Endodermal cell (in vitro differentiated cells): Measurements from ENCODE around the gene ETFDH. TPM values are rescaled to one million over a fixed set of nuclear protein-coding genes. Genes with fewer than 3 reads are reported as not detected.

Experiments used
- DNase-seq: peaks from one replicate; pipeline ENCODE4 v3.0.0-alpha.2; 2017
- H3K27ac ChIP-seq: 2 replicates; pipeline ENCODE4 v1.5.1; 2013; ENCODE audit warnings: mild to moderate bottlenecking, low read depth, low read length, moderate library complexity
- H3K27me3 ChIP-seq: 2 replicates; pipeline ENCODE4 v1.6.1; 2013; ENCODE audit warnings: mild to moderate bottlenecking, low read length, moderate library complexity; ENCODE audit not compliant: insufficient read depth, control insufficient read depth, poor library complexity, severe bottlenecking
- H3K36me3 ChIP-seq: 2 replicates; pipeline ENCODE4 v1.7.0; 2013; ENCODE audit warnings: mild to moderate bottlenecking, low read length, moderate library complexity; ENCODE audit not compliant: control insufficient read depth, insufficient read depth
- H3K4me1 ChIP-seq: one replicate; pipeline ENCODE4 v1.7.0; 2013; ENCODE audit warnings: low read length; ENCODE audit not compliant: control insufficient read depth, insufficient read depth
- H3K4me3 ChIP-seq: 2 replicates; pipeline ENCODE4 v1.5.1; 2013; ENCODE audit warnings: mild to moderate bottlenecking, low read length, moderate library complexity
- H3K9ac ChIP-seq: 2 replicates; pipeline ENCODE4 v1.6.1; 2013; ENCODE audit warnings: mild to moderate bottlenecking, low read length, moderate library complexity; ENCODE audit not compliant: poor library complexity, severe bottlenecking; ENCODE audit errors: extremely low read depth
- H3K9me3 ChIP-seq: 2 replicates; pipeline ENCODE4 v1.6.1; 2013; ENCODE audit warnings: mild to moderate bottlenecking, low read length, moderate library complexity; ENCODE audit not compliant: control insufficient read depth
- H3K27ac Mint-ChIP-seq: 2 replicates; pipeline ENCODE4 v1.8.0; 2020; ENCODE audit warnings: mixed read lengths
- H3K27me3 Mint-ChIP-seq: 2 replicates; pipeline ENCODE4 v1.8.0; 2021; ENCODE audit warnings: mild to moderate bottlenecking, mixed read lengths; ENCODE audit not compliant: insufficient read depth
- H3K36me3 Mint-ChIP-seq: 2 replicates; pipeline ENCODE4 v1.8.0; 2020; ENCODE audit warnings: low read depth, mixed read lengths
- H3K4me1 Mint-ChIP-seq: 2 replicates; pipeline ENCODE4 v1.8.0; 2020; ENCODE audit warnings: mixed read lengths
- H3K4me3 Mint-ChIP-seq: 2 replicates; pipeline ENCODE4 v1.8.0; 2020; ENCODE audit warnings: mild to moderate bottlenecking, moderate library complexity, mixed read lengths
- H3K9me3 Mint-ChIP-seq: 2 replicates; pipeline ENCODE4 v1.8.0; 2020; ENCODE audit warnings: mild to moderate bottlenecking, mixed read lengths
- CTCF ChIP-seq: fragments of 200-600 bp; sonication (generic); conservative IDR thresholded peaks from 2 replicates; pipeline ENCODE4 v1.5.0; 2021; ENCODE audit warnings: antibody characterized with exemption, mild to moderate bottlenecking
- WGBS, 2 experiments: methylation state at CpG; one replicate each; pipeline versions ENCODE4 v1.1.5 to v1.1.7; 2013; ENCODE audit warnings: missing lambda C conversion rate in 2 of 2, mixed read lengths in 1 of 2; ENCODE audit not compliant: insufficient coverage in 1 of 2, insufficient read length in 1 of 2; 5-methylcytosine and 5-hydroxymethylcytosine counted together
- total RNA-seq, 2 donors: library from RNA; stranded (reverse); fragmentation: NEBNext Ultra II Directional in 1 of 2; extraction: Animal tissue kit (Norgen Biotek cat#: 25700) in 1 of 2; gene quantifications; 2 replicates in 1 of 2; 3 replicates in 1 of 2; pipeline ENCODE4 v1.2.1, GENCODE V29; 2021

ETFDH gene
- total RNA-seq, 2 donors from 2014 or later, result 10.6 to 11.8 TPM

GRCh38 chr4:158669310-158669709, 2.8 kb upstream of the ETFDH start:
- H3K9me3 ChIP-seq, result no peaks in the 10 kb centered on the region
- peaks cover 12% of the 10 kb centered on the region for H3K4me1 Mint-ChIP-seq
- H3K4me3 Mint-ChIP-seq, result no peak overlapping the region

GRCh38 chr4:158670975-158671664, 976 bp upstream of the ETFDH start:
- H3K27me3 Mint-ChIP-seq, result no peaks in the 10 kb centered on the region
- Histone ChIP-seq H3K27me3 (no peaks in the 10 kb centered on the region), H3K9ac (peak overlapping the region; percentile 76), H3K9me3 (no peaks in the 10 kb centered on the region), H3K4me1 (no peaks in the 10 kb centered on the region), H3K27ac (peak overlapping the region; percentile 95), H3K4me3 (peak overlapping the region; percentile 93), H3K36me3 (peaks cover 23% of the 10 kb centered on the region)
- H3K36me3 Mint-ChIP-seq, result peaks cover 4% of the 10 kb centered on the region
- peak overlapping the region; percentile 82 for H3K4me3 Mint-ChIP-seq
- H3K4me1 Mint-ChIP-seq, result peaks cover 12% of the 10 kb centered on the region
- H3K9me3 Mint-ChIP-seq, result no peaks in the 10 kb centered on the region
- WGBS, 2 experiments, result 0% methylated on average over 7 to 35 of the region's 35 CpGs
- no peak for TF ChIP-seq CTCF
- peak overlapping the region; percentile 96 for H3K27ac Mint-ChIP-seq
- peak; percentile 87 for DNase-seq

More at GRCh38 chr4:158669310-158669709, 2.8 kb upstream of the ETFDH start:
- no peaks in the 10 kb centered on the region for H3K9me3 Mint-ChIP-seq
- 95 to 98% methylated on average over 6 to 7 of the region's 7 CpGs for WGBS, 2 experiments
- no peak for DNase-seq
- TF ChIP-seq CTCF, result no peak
- H3K27ac ChIP-seq, result no peak overlapping the region
- no peak overlapping the region for H3K27ac Mint-ChIP-seq
- peaks cover 23% of the 10 kb centered on the region for H3K36me3 ChIP-seq
- H3K9ac ChIP-seq, result no peak overlapping the region
- no peaks in the 10 kb centered on the region for H3K27me3 Mint-ChIP-seq
- no peaks in the 10 kb centered on the region for H3K4me1 ChIP-seq
- no peaks in the 10 kb centered on the region for H3K27me3 ChIP-seq
- H3K36me3 Mint-ChIP-seq, result peaks cover 16% of the 10 kb centered on the region
- H3K4me3 ChIP-seq, result no peak overlapping the region

GRCh38 chr4:158671665-158671914, 506 bp upstream of the ETFDH start, which contains the start of gene C4orf46:
Gene C4orf46 (minus strand): TSS chr4:158671887. CDS start chr4:158671801, 86 bp downstream.
- H3K4me3 ChIP-seq, result peak within 1 kb of the TSS; percentile 93
- H3K4me1 ChIP-seq, result no peaks in the 10 kb centered on the region
- Mint-ChIP-seq H3K27me3 (no peaks in the 10 kb centered on the region), H3K9me3 (no peaks in the 10 kb centered on the region), H3K4me3 (peak within 1 kb of the TSS; percentile 82), H3K4me1 (peaks cover 12% of the 10 kb centered on the region), H3K36me3 (peaks cover 2% of the 10 kb centered on the region), H3K27ac (peak within 1 kb of the TSS; percentile 96)
- DNase-seq, result no peak
- H3K27ac ChIP-seq, result peak within 1 kb of the TSS; percentile 95
- 0% methylated on average over 3 to 20 of the region's 20 CpGs for WGBS, 2 experiments
- no peaks in the 10 kb centered on the region for H3K27me3 ChIP-seq
- peaks cover 18% of the 10 kb centered on the region for H3K36me3 ChIP-seq
- peak within 1 kb of the TSS; percentile 76 for H3K9ac ChIP-seq
- no peak for TF ChIP-seq CTCF
- H3K9me3 ChIP-seq, result no peaks in the 10 kb centered on the region
